DND-41 (cell line): ENCODE measurements around the gene PSAP.

Source experiments
- ATAC-seq: fragments of 200-7000 bp; cut with Tn5 transposase; 3 replicates; pipeline ENCODE4 v1.9.1; 2021; ENCODE audit warnings: low read depth; ENCODE audit not compliant: insufficient read depth
- DNase-seq: peaks from one replicate; pipeline ENCODE4 v3.0.0-alpha.2; 2020
- H2AFZ ChIP-seq: 2 replicates; pipeline ENCODE4 v1.6.0; 2012; ENCODE audit warnings: low read depth, low read length
- H3K27ac ChIP-seq: 2 replicates; pipeline ENCODE4 v1.5.1; 2012; ENCODE audit warnings: low read length, inconsistent platforms
- H3K27me3 ChIP-seq: fragments of 200-600 bp; sonication (generic); 2 replicates; pipeline ENCODE4 v1.6.0; 2012; ENCODE audit warnings: low read length, mild to moderate bottlenecking, inconsistent platforms; ENCODE audit not compliant: insufficient read depth, poor library complexity
- H3K36me3 ChIP-seq: 2 replicates; pipeline ENCODE4 v1.5.1; 2012; ENCODE audit warnings: low read length, inconsistent platforms; ENCODE audit not compliant: insufficient read depth
- H3K4me1 ChIP-seq: 2 replicates; pipeline ENCODE4 v1.5.1; 2012; ENCODE audit warnings: mild to moderate bottlenecking, low read length; ENCODE audit not compliant: insufficient read depth
- H3K4me2 ChIP-seq: 2 replicates; pipeline ENCODE4 v1.6.0; 2012; ENCODE audit warnings: mild to moderate bottlenecking, moderate library complexity, low read length, inconsistent platforms; ENCODE audit not compliant: insufficient read depth
- H3K4me3 ChIP-seq, 2 experiments: fragments of 200-600 bp in 1 of 2; shearing (Covaris generic) in 1 of 2; 2 replicates each; pipeline ENCODE4 v1.5.1; 2012 to 2016; ENCODE audit warnings: inconsistent platforms in 2 of 2, low read length in 2 of 2, mild to moderate bottlenecking in 2 of 2, low read depth in 1 of 2, moderate library complexity in 1 of 2
- H3K79me2 ChIP-seq: 2 replicates; pipeline ENCODE4 v1.6.0; 2012; ENCODE audit warnings: low read length, inconsistent platforms; ENCODE audit not compliant: insufficient read depth
- H3K9ac ChIP-seq: 2 replicates; pipeline ENCODE4 v1.6.0; 2012; ENCODE audit warnings: low read depth, mild to moderate bottlenecking, inconsistent platforms, low read length, moderate library complexity
- H3K9me3 ChIP-seq: 2 replicates; pipeline ENCODE4 v1.5.1; 2012; ENCODE audit warnings: low read length, moderate library complexity, mild to moderate bottlenecking, inconsistent platforms; ENCODE audit not compliant: insufficient read depth, severe bottlenecking
- H4K20me1 ChIP-seq: 2 replicates; pipeline ENCODE4 v1.6.0; 2012; ENCODE audit warnings: low read length; ENCODE audit not compliant: insufficient read depth
- EZH2 ChIP-seq: IDR thresholded peaks from 3 replicates; pipeline ENCODE4 v1.6.1; 2012; ENCODE audit warnings: borderline replicate concordance, low read depth, mild to moderate bottlenecking, moderate library complexity, low read length, inconsistent platforms; ENCODE audit not compliant: severe bottlenecking
- TF ChIP-seq, protein P1 (sequence below): IDR thresholded peaks from 2 replicates; pipeline ENCODE4 v1.5.1; 2012; ENCODE audit warnings: borderline replicate concordance, low read length, moderate library complexity, mild to moderate bottlenecking; ENCODE audit not compliant: poor library complexity, severe bottlenecking; ENCODE audit errors: extremely low read depth

PSAP gene

DNA sequence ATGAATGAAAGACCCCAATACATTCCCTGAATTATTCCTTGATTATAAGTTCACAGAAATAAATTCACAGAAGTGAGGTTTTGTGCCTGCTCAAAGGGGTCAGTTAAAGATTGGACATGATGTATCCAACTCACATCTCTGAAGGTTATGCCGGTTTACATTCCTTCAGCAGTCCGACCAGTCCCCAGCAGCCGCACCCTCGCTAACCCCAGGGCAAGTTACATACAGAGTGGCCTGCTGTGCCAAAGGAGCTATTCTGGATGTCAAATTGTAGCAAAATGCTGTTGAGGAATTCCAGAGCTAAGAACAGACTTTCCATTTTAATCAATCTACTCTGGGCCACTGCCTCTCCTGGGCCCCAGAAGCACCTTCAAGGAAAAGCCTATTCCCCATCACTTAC lies 20.3 kb downstream of the PSAP start:
- Histone ChIP-seq H3K4me1 (no peaks in the 10 kb centered on the region), H3K9ac (no peak overlapping the region), H3K79me2 (peaks cover 72% of the 10 kb centered on the region), H4K20me1 (peaks cover 67% of the 10 kb centered on the region), H2AFZ (no peak overlapping the region), H3K4me3 (no peak overlapping the region), H3K9me3 (no peaks in the 10 kb centered on the region), H3K27ac (no peak overlapping the region), H3K4me2 (no peak overlapping the region), H3K36me3 (peaks cover 84% of the 10 kb centered on the region), H3K27me3 (no peaks in the 10 kb centered on the region)
- TF ChIP-seq, protein P1, sequence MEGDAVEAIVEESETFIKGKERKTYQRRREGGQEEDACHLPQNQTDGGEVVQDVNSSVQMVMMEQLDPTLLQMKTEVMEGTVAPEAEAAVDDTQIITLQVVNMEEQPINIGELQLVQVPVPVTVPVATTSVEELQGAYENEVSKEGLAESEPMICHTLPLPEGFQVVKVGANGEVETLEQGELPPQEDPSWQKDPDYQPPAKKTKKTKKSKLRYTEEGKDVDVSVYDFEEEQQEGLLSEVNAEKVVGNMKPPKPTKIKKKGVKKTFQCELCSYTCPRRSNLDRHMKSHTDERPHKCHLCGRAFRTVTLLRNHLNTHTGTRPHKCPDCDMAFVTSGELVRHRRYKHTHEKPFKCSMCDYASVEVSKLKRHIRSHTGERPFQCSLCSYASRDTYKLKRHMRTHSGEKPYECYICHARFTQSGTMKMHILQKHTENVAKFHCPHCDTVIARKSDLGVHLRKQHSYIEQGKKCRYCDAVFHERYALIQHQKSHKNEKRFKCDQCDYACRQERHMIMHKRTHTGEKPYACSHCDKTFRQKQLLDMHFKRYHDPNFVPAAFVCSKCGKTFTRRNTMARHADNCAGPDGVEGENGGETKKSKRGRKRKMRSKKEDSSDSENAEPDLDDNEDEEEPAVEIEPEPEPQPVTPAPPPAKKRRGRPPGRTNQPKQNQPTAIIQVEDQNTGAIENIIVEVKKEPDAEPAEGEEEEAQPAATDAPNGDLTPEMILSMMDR: no peak
- TF ChIP-seq EZH2: no peak
- ATAC-seq (no peak), DNase-seq (no peak)

DNA sequence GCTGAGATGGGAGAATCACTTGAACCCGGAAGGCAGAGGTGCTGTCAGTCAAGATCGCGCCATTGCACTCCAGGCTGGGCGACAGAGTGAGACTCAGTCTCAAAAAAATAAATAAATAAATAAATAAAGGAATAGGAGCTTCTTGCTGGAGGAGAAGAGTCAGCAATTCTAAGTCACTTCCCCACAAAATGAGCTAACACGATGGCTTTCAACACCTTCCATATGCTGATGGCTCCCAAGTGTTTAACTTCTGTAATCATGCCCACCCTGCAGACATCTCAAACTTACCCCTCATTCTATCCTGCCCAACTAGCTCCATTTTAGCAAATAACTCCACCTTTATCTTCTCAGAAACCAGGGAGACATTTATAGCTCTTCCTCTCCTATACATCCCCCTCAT lies 21.2 kb downstream of the PSAP start:
- DNase-seq (no peak), ATAC-seq (no peak)
- no peak overlapping the region for H3K4me2 ChIP-seq
- peaks cover 92% of the 10 kb centered on the region for H3K36me3 ChIP-seq
- TF ChIP-seq, protein P1: no peak
- no peak for TF ChIP-seq EZH2
- H3K79me2 ChIP-seq: peaks cover 67% of the 10 kb centered on the region
- no peak overlapping the region for H3K4me3 ChIP-seq
- no peak overlapping the region for H3K9ac ChIP-seq
- H3K27me3 ChIP-seq: no peaks in the 10 kb centered on the region
- H3K4me1 ChIP-seq: no peaks in the 10 kb centered on the region
- H2AFZ ChIP-seq: no peak overlapping the region
- H4K20me1 ChIP-seq: peaks cover 67% of the 10 kb centered on the region
- H3K9me3 ChIP-seq: no peaks in the 10 kb centered on the region
- H3K27ac ChIP-seq: 0 out of 2 replicates have a peak overlapping the region, but pooled peaks have one; percentile 6

DNA sequence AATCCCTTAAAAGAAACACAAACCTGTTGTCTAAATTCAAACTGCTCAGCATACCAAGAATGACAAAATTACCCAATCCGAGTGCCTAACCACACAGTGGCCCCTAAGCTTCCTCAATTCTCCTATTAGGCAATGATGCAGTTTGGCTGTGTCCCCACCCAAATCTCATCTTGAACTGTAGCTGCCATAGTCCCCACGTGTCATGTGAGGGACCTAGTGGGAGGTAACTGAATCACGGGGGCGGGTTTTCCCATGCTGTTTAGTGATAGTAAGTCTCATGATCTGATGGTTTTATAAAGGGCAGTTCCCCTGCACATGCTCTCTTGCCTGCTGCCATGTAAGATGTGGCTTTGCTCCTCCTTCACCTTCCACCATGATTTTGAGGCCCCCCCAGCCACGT lies 21.9 kb downstream of the PSAP start:
- ATAC-seq (no peak), DNase-seq (no peak)
- Histone ChIP-seq H2AFZ (no peak overlapping the region), H3K4me2 (no peak overlapping the region), H3K79me2 (peaks cover 60% of the 10 kb centered on the region), H4K20me1 (peaks cover 63% of the 10 kb centered on the region), H3K4me3 (no peak overlapping the region), H3K36me3 (peaks cover 94% of the 10 kb centered on the region), H3K9ac (no peak overlapping the region), H3K4me1 (no peaks in the 10 kb centered on the region), H3K27ac (no peak overlapping the region), H3K9me3 (no peaks in the 10 kb centered on the region), H3K27me3 (no peaks in the 10 kb centered on the region)
- TF ChIP-seq EZH2: no peak
- TF ChIP-seq, protein P1: no peak

DNA sequence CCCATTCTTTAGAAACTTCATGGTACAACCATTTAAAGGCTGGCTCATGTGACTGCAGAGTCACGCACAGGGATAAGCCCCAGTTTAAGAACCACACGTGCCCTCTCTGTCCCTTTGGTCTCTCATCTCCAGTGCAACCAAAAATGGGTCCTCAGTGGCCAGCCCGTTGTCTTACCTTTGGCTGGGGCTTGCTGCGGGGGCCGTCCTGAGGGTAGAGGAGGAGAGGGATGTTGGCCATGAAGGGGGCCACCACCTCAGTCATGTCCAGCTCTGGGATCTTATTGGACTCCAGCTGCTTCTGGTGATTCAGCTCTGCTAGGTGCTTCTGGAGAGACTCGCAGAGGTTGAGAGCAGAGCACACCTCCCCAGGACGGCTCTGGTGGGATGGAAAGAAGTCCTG lies 22.3 kb downstream of the PSAP start:
- Histone ChIP-seq H3K4me1 (no peaks in the 10 kb centered on the region), H2AFZ (no peak overlapping the region), H3K27ac (no peak overlapping the region), H4K20me1 (peaks cover 59% of the 10 kb centered on the region), H3K27me3 (no peaks in the 10 kb centered on the region), H3K9ac (no peak overlapping the region), H3K79me2 (peaks cover 55% of the 10 kb centered on the region), H3K4me2 (no peak overlapping the region), H3K36me3 (peaks cover 94% of the 10 kb centered on the region), H3K4me3 (no peak overlapping the region), H3K9me3 (no peaks in the 10 kb centered on the region)
- DNase-seq (no peak), ATAC-seq (no peak)
- TF ChIP-seq, protein P1: no peak
- TF ChIP-seq EZH2: no peak
